Adrenal gland (tissue), 5 donors: ENCODE results near the gene MCTP1.

Experiments
- CTCF ChIP-seq, 6 experiments: fragments of 450-650 bp in 4 of 6; fragments of 200-600 bp in 2 of 6; sonication (generic) in 1 of 6; IDR thresholded peaks; 1 replicate in 5 of 6; 2 replicates in 1 of 6; pipeline versions ENCODE4 v1.5.1 to v1.8.0; 2016 to 2021; ENCODE audit warnings: antibody characterized with exemption in 6 of 6, mild to moderate bottlenecking in 2 of 6, moderate library complexity in 1 of 6
- POLR2A ChIP-seq, 2 donors: fragments of 450-650 bp; IDR thresholded peaks; one replicate each; pipeline ENCODE4 v1.6.1; 2017; ENCODE audit warnings: antibody characterized with exemption in 2 of 2, mild to moderate bottlenecking in 2 of 2, moderate library complexity in 1 of 2
- donor health status: DM: no; HTN: no; CAD: no.

- TF ChIP-seq CTCF (IDR thresholded peaks at IDR 0.05) (no peak), POLR2A (IDR thresholded peaks at IDR 0.05) (no peak)
Observed at GRCh38 chr5:94932259-94932658, 352.6 kb downstream of the MCTP1 start.
